Neural progenitor cell (in vitro differentiated cells): ENCODE measurements around the gene DPP3.

Source experiments
- EZH2phosphoT487 ChIP-seq: fragments of 200-600 bp; sonication (generic); IDR thresholded peaks from 2 replicates; pipeline ENCODE4 v1.6.1; 2017; ENCODE audit warnings: antibody characterized with exemption
- TF ChIP-seq, protein P1 (sequence below): fragments of 200-600 bp; sonication (generic); IDR thresholded peaks from 2 replicates; pipeline ENCODE4 v1.5.1; 2017; ENCODE audit warnings: antibody characterized with exemption, mild to moderate bottlenecking

DNA sequence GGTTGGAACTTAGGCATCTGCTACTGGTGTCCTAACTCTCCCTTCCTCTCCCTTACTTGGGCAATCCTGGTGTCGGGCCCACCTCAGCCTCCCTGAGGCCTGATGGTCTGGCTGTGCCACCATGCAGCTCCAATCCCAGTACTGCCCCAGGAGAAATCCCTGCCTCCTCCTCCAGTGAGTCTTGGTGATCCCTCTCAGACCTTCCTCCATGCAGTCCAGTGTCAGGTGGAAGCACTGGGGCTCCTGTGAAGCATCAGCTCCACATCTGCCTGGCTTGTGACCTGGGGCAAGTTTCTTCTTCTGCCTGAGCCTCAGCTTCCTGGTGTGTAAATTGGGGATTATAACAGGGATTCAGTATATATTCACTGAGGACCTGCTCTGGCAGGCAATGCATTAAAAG, 15.3 kb upstream of the DPP3 start:
- TF ChIP-seq EZH2phosphoT487: no peak
- TF ChIP-seq, protein P1, sequence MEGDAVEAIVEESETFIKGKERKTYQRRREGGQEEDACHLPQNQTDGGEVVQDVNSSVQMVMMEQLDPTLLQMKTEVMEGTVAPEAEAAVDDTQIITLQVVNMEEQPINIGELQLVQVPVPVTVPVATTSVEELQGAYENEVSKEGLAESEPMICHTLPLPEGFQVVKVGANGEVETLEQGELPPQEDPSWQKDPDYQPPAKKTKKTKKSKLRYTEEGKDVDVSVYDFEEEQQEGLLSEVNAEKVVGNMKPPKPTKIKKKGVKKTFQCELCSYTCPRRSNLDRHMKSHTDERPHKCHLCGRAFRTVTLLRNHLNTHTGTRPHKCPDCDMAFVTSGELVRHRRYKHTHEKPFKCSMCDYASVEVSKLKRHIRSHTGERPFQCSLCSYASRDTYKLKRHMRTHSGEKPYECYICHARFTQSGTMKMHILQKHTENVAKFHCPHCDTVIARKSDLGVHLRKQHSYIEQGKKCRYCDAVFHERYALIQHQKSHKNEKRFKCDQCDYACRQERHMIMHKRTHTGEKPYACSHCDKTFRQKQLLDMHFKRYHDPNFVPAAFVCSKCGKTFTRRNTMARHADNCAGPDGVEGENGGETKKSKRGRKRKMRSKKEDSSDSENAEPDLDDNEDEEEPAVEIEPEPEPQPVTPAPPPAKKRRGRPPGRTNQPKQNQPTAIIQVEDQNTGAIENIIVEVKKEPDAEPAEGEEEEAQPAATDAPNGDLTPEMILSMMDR: no peak
